ENCODE data around the gene PTPN5.

DNA sequence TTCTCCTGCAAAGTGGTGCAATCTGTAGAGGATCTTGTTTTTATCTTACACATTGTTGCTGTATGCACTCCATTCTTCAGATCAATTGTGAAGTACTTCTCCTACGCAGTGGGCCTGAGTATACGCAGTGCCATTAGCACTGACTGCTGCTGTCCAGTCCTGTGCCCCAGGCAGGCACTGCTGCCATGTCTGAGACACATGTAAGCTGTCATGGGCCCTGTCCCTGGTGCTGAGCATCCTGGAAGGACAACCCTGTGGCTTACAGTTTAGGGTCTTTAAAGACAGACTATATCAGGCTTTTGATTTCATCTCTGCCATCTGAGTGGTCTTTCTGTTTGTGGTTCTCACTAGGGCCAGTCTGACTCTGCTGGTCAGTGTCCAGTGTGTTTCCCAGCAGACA, 44.8 kb upstream of the PTPN5 start:
- TF ChIP-seq, protein P1, sequence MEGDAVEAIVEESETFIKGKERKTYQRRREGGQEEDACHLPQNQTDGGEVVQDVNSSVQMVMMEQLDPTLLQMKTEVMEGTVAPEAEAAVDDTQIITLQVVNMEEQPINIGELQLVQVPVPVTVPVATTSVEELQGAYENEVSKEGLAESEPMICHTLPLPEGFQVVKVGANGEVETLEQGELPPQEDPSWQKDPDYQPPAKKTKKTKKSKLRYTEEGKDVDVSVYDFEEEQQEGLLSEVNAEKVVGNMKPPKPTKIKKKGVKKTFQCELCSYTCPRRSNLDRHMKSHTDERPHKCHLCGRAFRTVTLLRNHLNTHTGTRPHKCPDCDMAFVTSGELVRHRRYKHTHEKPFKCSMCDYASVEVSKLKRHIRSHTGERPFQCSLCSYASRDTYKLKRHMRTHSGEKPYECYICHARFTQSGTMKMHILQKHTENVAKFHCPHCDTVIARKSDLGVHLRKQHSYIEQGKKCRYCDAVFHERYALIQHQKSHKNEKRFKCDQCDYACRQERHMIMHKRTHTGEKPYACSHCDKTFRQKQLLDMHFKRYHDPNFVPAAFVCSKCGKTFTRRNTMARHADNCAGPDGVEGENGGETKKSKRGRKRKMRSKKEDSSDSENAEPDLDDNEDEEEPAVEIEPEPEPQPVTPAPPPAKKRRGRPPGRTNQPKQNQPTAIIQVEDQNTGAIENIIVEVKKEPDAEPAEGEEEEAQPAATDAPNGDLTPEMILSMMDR (conservative IDR thresholded peaks at IDR 0.05 in 1 of 2, IDR thresholded peaks at IDR 0.05 in 1 of 2; ENCODE audit: extremely low read depth in 1 of 2, insufficient read depth in 1 of 2, low read depth in 1 of 2, low read length in 2 of 2), result no peak
- TF ChIP-seq EZH2 (IDR thresholded peaks at IDR 0.05; ENCODE audit: borderline replicate concordance, low read length), result no peak
